ENCODE measurements around the gene NXN. TPM values are rescaled to one million over a fixed set of nuclear protein-coding genes. Genes with fewer than 3 reads are reported as not detected.

Gene NXN
- total RNA-seq (2022; extraction: Qiagen RNA extraction) = 20.8 to 28.0 TPM (median 23.9 TPM) in 5 replicates

DNA sequence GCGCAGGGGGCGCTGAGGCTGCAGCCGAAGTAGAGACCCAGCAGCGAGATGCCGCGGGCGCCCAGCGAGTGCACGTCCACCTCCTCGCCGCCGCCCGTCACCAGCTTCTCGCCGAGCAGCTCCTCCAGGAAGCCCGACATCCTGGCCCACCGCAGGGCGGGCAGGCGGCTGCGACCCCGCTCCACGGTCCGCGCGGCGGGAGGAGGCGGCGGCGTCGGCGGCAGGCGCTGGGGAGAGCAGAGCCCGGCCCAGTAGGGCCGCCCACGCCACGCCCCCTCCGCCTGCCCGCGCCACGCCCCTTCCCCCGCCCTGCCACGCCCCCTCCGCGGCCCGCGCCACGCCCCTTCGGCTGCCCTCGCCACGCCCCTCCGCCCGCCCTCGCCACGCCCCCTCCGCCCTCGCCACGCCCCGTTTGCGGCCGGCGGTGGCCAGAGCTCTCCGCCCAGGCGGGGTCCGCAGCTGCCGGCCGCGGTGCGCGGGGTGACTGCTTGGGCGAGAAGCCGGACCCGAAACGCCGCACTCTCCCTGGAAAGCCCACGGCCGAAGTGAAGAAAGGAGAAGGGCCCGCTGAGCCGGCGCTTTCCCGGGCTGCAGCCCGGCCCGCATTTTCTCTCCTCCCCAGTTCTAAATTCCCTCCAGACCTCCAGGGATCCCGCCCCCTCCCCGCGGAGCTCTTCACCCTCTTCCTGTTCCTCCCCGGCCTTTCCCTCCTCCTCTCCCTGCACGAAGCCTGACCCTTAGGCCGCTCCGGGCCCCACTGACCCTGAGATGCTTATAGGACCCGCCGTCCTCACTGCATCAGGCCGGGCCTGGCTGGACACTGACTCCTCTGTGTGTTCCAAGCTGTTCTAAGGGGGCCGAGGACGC is at the start of gene NXN:
Gene NXN (minus strand): TSS at position 238 of the 867 bp plus-strand sequence.

DNA sequence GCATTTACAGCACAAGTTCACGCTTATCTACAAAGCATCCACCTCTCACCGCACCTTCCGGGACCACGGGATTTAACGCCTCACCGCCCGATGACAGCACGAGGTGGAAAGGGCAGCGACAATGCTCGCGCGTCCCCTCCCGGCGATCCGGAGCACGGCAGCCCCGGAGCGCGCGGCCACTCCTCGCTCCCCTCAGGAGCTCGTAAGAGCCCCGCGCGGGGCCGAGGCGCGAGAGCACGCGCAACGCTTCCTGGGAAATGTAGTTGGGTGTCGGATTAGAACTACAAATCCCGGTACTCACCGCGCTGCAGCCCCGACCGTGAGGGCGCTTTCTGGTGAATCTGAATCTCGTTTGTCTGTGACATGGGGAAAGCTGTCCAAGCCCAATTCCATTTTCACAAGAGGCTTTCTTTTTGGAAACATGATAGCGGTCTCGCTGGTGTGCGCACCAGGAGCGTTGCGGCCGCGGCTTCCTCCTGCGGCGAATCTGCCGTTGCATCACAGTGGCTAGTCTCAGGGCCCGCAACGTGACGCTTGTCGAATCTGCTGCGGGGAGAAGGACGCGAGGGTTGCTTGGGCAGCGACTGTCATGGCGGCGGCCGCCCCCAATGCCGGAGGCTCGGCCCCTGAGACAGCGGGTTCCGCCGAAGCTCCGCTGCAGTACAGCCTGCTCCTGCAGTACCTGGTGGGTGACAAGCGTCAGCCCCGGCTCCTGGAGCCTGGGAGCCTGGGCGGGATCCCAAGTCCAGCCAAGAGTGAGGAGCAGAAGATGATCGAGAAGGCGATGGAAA is 17.2 kb upstream of the NXN start, which contains the start of gene TIMM22:
Gene TIMM22 (plus strand): TSS at position 576 of the 791 bp plus-strand sequence. CDS start 14 bp downstream, at position 590.

DNA sequence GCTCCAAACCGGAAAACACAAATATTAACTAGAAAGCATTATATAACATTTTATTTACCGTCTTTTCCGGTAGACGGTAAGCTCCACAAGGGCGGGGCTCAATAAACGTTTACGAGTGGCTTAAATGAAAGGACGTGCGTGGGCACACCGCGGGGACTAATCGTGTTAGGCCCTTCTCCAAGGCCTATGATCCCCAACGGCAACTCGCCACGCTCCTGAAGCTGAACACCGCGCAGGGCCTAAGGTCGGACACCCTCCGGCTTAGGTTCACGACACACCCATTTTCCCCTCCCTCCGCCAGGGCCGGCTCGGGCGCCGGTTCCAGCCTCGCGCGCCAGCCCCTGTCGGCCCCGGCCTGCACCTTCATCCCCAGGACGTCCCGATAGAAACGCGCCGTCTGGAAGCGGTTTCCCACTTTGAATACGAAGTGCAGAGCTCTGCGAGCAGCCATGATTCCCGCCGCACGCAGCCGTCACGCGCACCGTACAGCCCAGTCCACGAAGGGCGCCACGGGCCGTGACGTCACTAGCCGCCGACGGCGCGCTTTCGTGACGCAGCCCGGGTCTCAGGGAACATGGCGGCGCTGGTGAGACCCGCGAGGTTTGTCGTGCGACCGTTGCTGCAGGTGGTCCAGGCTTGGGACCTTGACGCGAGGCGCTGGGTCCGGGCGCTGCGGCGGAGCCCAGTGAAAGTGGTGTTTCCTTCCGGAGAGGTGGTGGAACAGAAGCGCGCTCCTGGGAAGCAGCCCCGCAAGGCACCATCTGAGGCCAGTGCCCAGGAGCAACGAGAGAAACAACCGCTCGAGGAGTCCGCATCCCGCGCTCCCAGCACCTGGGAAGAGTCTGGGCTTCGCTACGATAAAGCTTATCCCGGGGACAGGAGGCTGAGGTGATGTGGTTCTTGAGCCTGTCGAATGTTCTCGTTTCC is 197.5 kb downstream of the NXN start, which contains the start of the genes GLOD4 and MRM3:
Gene GLOD4 (minus strand): TSS at position 476 of the 927 bp plus-strand sequence. CDS start 25 bp downstream, at position 451.
Gene MRM3 (plus strand): TSS at position 549 of the 927 bp plus-strand sequence. CDS start 26 bp downstream, at position 575.

DNA sequence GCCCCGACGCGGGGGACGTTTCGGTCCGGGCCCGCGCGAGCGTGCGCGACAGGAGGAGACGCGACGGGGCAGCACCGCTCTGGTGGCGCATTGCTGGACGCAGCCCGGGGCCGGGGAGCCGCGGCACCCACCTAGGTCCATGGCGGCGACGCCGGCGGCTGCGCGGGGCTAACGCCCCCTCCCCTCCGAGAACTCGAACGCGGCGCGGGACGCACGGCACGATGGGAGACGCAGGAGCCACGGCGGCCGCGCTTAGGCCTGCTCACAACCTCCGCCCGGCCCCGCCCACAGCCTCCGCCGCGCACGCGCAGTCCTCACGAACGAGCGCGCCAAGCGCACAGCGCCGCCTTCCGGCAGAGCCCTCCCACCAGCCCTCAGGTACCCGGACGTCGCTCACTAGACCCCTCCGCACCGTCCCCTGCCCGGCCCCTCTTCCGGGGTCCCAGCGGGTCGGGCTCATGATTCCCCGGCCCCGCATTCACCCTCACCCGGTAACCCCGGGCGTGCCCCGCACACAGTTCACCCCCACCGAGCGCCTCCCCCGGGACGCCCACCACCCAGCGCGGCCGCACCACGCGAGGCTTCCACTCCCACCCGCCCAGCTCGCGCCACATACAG is 227.5 kb downstream of the NXN start, which contains the start of gene GEMIN4:
Gene GEMIN4 (minus strand): TSS at position 263 of the 618 bp plus-strand sequence. CDS start 122 bp downstream, at position 141.

Other genes with a start within 250 kb of the NXN start
- 56.2 to 61.9 TPM (median 60.6 TPM) in 5 replicates for gene TLCD3A, start 247.2 kb downstream of the NXN start, total RNA-seq (2022; extraction: Qiagen RNA extraction)
- 47.9 to 59.8 TPM (median 56.5 TPM) in 5 replicates for gene GEMIN4, start 227.5 kb downstream of the NXN start, total RNA-seq (2022; extraction: Qiagen RNA extraction)
- 94.1 to 140 TPM (median 101 TPM) in 5 replicates for gene GLOD4, start 197.5 kb downstream of the NXN start, total RNA-seq (2022; extraction: Qiagen RNA extraction)
- gene MRM3, start 197.4 kb downstream of the NXN start, total RNA-seq (2022; extraction: Qiagen RNA extraction) = 40.2 to 46.1 TPM (median 43.3 TPM) in 5 replicates
- 26.9 to 30.0 TPM (median 29.3 TPM) in 5 replicates for gene TIMM22, start 17.4 kb upstream of the NXN start, total RNA-seq (2022; extraction: Qiagen RNA extraction)
- gene ABR, start 200.2 kb upstream of the NXN start, total RNA-seq (2022; extraction: Qiagen RNA extraction) = 112 to 131 TPM (median 122 TPM) in 5 replicates